IPS-15b (cell line): ENCODE data around the gene MARCHF10.
"Not testable (repeated sequence)": the region's sequence is repeated elsewhere in the genome, so short reads cannot be mapped to it uniquely, and the experiment has no call there.

Experiments
- H3K27me3 ChIP-seq: one replicate; pipeline ENCODE4 v1.6.1; 2013; ENCODE audit warnings: low read length; ENCODE audit not compliant: control insufficient read depth, insufficient read depth
- H3K36me3 ChIP-seq: one replicate; pipeline ENCODE4 v1.6.1; 2013; ENCODE audit warnings: low read length; ENCODE audit not compliant: control insufficient read depth, insufficient read depth
- H3K4me1 ChIP-seq: one replicate; pipeline ENCODE4 v1.6.1; 2013; ENCODE audit warnings: mild to moderate bottlenecking, low read length; ENCODE audit not compliant: control insufficient read depth, insufficient read depth
- H3K4me3 ChIP-seq: one replicate; pipeline ENCODE4 v1.5.1; 2013; ENCODE audit warnings: low read depth, low read length
- H3K9ac ChIP-seq: one replicate; pipeline ENCODE4 v1.6.1; 2013; ENCODE audit warnings: low read depth, mild to moderate bottlenecking, low read length
- H3K9me3 ChIP-seq: one replicate; pipeline ENCODE4 v1.6.1; 2013; ENCODE audit warnings: mild to moderate bottlenecking, low read length; ENCODE audit not compliant: control insufficient read depth, insufficient read depth

The MARCHF10 gene

DNA sequence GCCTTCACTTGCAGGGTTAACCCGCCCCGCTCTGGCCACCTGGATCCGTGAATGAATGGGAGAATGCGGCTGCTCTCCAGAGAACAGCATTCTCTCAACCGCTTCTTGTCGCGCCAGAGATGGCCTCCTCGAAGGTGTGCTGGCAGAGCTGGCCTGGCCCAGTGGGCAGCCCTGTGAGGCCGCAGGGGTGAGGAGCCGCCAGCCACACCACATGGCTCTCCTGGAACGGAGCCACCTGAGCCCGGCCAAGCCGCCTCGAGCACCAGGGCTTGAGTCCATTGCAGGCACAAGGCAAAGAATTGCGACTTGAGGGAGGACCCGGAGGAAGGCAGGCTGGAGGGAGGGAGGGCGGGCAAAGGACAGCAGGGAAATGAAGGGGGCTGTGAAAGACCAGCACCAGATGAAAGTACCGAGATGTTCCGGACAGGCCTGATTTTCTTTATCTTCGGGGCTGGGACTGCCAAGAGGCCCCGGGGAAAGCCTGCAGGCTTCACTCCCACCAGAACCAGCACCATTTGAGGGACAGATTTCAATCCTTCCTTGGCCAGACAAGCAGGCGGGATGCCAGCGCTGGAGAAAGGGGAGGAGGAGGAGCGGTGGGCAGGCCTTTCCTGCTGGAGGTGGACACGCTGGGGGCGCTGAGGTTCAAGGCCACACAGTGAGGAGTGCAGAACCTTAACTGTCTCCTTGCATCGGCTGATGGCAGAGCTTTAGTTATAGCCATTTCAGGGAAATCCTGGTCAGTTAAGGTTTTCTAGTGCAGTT, 111.2 kb downstream of the MARCHF10 start:
- H3K27me3 ChIP-seq: no peaks in the 10 kb centered on the region
- H3K4me3 ChIP-seq: no peak overlapping the region
- no peaks in the 10 kb centered on the region for H3K4me1 ChIP-seq
- H3K9me3 ChIP-seq: no peaks in the 10 kb centered on the region
- H3K9ac ChIP-seq: no peak overlapping the region
- H3K36me3 ChIP-seq: peaks cover 3% of the 10 kb centered on the region

DNA sequence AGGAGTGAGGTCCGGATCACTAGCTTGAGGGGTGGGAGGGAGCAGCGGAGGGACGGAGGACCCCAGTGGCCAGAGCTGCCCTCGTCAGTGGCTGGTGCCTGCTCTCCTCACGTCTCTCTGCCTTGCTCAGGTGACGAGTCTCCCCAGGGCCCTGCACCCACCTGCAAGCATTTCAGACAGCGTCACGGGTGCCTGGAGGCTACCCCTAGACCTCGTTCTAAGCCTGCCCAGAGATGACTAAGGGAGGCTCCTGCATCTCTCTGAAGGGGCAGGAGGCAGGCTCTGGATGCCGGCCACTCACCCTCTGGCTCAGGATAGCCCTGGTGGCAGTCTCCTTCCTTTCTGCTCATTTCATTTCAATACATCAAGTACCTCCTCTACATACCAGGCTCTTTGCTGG, 111.9 kb downstream of the MARCHF10 start:
- Histone ChIP-seq H3K36me3 (peaks cover 3% of the 10 kb centered on the region), H3K4me1 (no peaks in the 10 kb centered on the region), H3K4me3 (no peak overlapping the region), H3K9me3 (no peaks in the 10 kb centered on the region), H3K9ac (no peak overlapping the region), H3K27me3 (no peaks in the 10 kb centered on the region)

GRCh38 chr17:62695093-62695738, 112.9 kb downstream of the MARCHF10 start:
- not testable (repeated sequence) for H3K36me3 ChIP-seq, H3K4me1 ChIP-seq, H3K9me3 ChIP-seq, H3K9ac ChIP-seq, H3K4me3 ChIP-seq, H3K27me3 ChIP-seq

DNA sequence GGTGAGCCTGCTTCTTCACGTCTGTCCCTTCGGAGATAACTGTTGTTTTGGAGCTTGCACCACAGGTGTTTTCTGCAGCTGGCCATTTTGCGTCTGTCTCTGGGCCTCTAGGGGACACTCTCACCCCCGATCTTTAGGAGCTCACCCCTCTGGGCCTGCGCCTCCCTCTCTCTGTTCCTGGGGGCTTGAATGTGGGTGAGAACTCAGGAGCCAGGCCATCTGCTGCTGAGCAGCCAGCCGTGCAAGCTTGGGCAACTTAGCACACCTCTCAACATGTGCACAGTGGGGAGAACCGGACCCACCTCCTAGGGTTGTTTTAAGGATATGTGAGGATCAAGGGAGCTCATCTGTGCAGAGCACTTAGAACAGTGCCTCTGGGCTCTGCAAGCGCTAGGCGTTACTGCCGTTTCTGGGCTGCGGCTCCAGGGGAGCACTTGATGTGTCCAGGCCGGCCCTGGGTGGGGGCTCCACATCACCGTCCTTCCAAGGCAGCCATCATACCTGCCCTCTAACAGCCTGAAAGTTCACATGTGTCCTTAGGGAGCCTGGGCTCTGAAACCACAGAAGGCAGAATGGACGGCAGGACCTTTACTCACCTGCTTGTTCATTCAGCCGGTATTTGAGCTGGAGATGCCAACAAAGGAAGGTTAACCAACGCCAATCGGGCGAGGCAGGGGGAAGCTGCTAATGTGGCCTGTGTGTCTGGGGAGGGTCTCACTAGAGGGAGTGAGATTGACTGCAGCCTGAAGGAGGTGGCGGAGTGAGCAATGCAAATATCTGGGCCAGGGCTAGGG, 114.3 kb downstream of the MARCHF10 start:
- peaks cover 3% of the 10 kb centered on the region for H3K36me3 ChIP-seq
- H3K9me3 ChIP-seq: no peaks in the 10 kb centered on the region
- H3K4me1 ChIP-seq: no peaks in the 10 kb centered on the region
- H3K27me3 ChIP-seq: no peaks in the 10 kb centered on the region
- H3K4me3 ChIP-seq: no peak overlapping the region
- no peak overlapping the region for H3K9ac ChIP-seq

- peaks cover 3% of the 10 kb centered on the region for H3K36me3 ChIP-seq
- no peaks in the 10 kb centered on the region for H3K27me3 ChIP-seq
- H3K9ac ChIP-seq: no peak overlapping the region
- no peak overlapping the region for H3K4me3 ChIP-seq
- no peaks in the 10 kb centered on the region for H3K4me1 ChIP-seq
- H3K9me3 ChIP-seq: no peaks in the 10 kb centered on the region
These were observed 115.2 kb downstream of the MARCHF10 start for GRCh38 chr17:62692721-62693431.

DNA sequence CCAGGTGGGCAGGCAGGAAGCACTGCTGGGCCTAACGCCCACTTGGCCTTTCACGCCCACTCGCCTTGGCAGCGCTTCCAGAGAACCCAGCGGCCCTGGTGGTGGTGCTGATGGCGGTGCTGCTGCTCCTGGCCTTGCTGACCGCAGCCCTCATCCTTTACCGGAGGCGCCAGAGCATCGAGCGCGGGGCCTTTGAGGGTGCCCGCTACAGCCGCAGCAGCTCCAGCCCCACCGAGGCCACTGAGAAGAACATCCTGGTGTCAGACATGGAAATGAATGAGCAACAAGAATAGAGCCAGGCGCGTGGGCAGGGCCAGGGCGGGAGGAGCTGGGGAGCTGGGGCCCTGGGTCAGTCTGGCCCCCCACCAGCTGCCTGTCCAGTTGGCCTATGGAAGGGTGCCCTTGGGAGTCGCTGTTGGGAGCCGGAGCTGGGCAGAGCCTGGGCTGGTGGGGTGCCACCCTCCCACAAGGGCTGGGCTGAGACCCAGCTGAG, 115.9 kb downstream of the MARCHF10 start:
- no peaks in the 10 kb centered on the region for H3K9me3 ChIP-seq
- no peaks in the 10 kb centered on the region for H3K27me3 ChIP-seq
- H3K36me3 ChIP-seq: peaks cover 3% of the 10 kb centered on the region
- H3K9ac ChIP-seq: no peak overlapping the region
- no peak overlapping the region for H3K4me3 ChIP-seq
- H3K4me1 ChIP-seq: no peaks in the 10 kb centered on the region

DNA sequence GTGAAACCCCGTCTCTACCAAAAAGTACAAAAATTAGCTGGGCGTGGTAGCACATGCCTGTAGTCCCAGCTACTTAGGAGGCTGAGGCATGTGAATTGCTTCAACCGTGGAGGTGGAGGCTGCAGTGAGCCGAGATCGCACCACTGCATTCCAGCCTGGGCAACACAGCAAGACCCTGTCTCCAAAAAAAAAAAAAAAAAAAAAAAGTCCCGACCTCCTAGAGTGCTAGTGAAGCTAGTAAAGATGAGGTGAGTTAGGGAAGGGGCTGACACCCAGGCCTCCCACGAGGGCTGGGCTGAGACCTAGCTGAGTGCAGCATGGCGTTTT, 116.6 kb downstream of the MARCHF10 start:
- H3K9me3 ChIP-seq, H3K4me1 ChIP-seq, H3K36me3 ChIP-seq, H3K4me3 ChIP-seq, H3K9ac ChIP-seq, H3K27me3 ChIP-seq: not testable (repeated sequence)

DNA sequence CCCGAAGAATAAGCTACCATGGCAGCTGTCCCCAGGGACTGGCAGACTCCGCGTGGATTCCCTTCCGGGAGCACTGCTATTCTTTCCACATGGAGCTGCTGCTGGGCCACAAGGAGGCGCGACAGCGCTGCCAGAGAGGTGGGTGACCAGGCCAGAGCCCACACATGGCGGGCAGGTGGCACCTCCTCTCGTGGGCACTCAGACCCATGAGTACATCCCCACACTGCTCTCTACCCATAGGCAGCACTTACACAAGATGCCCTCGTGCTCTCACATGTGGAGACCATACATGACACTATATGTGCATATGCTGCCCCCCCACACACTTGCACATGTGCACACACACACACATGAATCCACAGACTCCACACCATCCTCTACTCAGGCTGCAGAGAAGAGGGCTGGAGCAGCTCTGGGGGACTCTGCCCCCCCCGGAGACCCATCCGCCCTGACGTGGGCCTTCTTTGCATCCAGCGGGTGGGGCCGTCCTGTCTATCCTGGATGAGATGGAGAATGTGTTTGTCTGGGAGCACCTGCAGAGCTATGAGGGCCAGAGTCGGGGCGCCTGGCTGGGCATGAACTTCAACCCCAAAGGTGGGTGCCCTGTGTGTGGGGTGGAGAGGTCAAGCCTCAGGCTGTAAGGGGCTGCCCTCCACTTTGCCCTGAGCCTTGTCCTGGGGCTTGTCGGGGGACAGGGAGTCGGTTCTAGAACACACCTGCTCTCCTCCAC, 117.8 kb downstream of the MARCHF10 start:
- no peaks in the 10 kb centered on the region for H3K4me1 ChIP-seq
- no peak overlapping the region for H3K9ac ChIP-seq
- H3K4me3 ChIP-seq: no peak overlapping the region
- no peaks in the 10 kb centered on the region for H3K27me3 ChIP-seq
- H3K9me3 ChIP-seq: no peaks in the 10 kb centered on the region
- H3K36me3 ChIP-seq: peaks cover 3% of the 10 kb centered on the region

GRCh38 chr17:62689441-62690167, 118.5 kb downstream of the MARCHF10 start:
- Histone ChIP-seq H3K4me1 (no peaks in the 10 kb centered on the region), H3K9ac (no peak overlapping the region), H3K27me3 (no peaks in the 10 kb centered on the region), H3K36me3 (peaks cover 3% of the 10 kb centered on the region), H3K4me3 (no peak overlapping the region), H3K9me3 (no peaks in the 10 kb centered on the region)

GRCh38 chr17:62688398-62689160, 119.5 kb downstream of the MARCHF10 start:
- no peak overlapping the region for H3K9ac ChIP-seq
- H3K4me1 ChIP-seq: no peaks in the 10 kb centered on the region
- no peaks in the 10 kb centered on the region for H3K27me3 ChIP-seq
- no peak overlapping the region for H3K4me3 ChIP-seq
- peaks cover 3% of the 10 kb centered on the region for H3K36me3 ChIP-seq
- no peaks in the 10 kb centered on the region for H3K9me3 ChIP-seq
